Activated T-cell treated with anti-CD3 and anti-CD28 coated beads, Interleukin-2, amount 50 U/mL, for 24 hours (primary cell): ENCODE measurements around the gene NR1H2.
A peak's percentile ranks its signal among the peaks of the same experiment; 100 is the strongest.

Source experiments
- DNase-seq: peaks from one replicate; pipeline ENCODE4 v3.0.0-alpha.2; 2020
- H3K27ac Mint-ChIP-seq: 2 replicates; pipeline ENCODE4 v1.8.0; 2020; ENCODE audit warnings: mild to moderate bottlenecking, mixed read lengths
- H3K27me3 Mint-ChIP-seq: 2 replicates; pipeline ENCODE4 v1.8.0; 2020; ENCODE audit warnings: mixed read lengths
- H3K36me3 Mint-ChIP-seq: 2 replicates; pipeline ENCODE4 v1.8.0; 2020; ENCODE audit warnings: low read depth, mixed read lengths
- H3K4me1 Mint-ChIP-seq: 2 replicates; pipeline ENCODE4 v1.8.0; 2020; ENCODE audit warnings: low read depth, mixed read lengths
- H3K4me3 Mint-ChIP-seq: 2 replicates; pipeline ENCODE4 v1.8.0; 2020; ENCODE audit warnings: mild to moderate bottlenecking, moderate library complexity, mixed read lengths
- H3K9me3 Mint-ChIP-seq: 2 replicates; pipeline ENCODE4 v1.8.0; 2020; ENCODE audit warnings: mixed read lengths

Gene NR1H2

DNA sequence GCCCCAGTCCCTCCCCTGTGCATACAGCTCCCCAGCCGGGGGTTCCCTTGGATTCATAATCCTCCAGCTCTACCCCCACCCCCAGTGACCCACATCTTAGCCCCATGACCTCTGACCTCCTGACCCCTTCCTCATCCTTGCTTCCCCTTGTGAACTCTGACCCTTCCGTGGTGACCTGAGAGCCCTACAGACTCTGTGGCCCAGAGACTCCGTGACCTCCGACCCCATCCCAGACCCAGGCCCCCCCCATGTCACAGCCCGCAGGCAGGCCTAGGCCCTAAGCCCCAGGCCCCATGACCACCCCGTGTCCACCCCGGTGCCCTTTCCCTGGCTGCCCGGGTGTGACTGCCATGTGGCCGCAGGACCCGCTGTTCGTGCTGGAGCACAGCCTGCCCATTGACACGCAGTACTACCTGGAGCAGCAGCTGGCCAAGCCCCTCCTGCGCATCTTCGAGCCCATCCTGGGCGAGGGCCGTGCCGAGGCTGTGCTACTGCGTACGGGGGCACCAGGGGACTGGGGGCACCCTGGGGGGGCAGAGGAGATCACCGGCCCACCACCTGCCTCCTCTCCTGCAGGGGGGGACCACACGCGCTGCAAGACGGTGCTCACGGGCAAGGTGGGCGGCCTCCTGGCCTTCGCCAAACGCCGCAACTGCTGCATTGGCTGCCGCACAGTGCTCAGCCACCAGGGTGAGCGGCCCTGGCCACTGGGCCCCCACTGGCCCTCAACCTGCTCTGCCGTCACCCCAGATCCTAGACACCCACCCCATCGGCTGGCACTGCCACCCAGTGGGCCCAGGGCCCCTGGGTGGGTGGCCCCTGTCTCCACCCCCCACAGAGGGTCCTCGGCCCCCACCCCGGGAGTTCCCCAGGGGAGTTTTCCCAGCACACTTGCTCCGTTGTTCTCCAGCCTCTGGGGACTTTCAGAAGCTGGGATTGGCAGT, 40.0 kb downstream of the NR1H2 start:
- Mint-ChIP-seq H3K36me3 (peaks cover 51% of the 10 kb centered on the region), H3K9me3 (no peaks in the 10 kb centered on the region), H3K27me3 (peaks cover 26% of the 10 kb centered on the region), H3K4me3 (no peak overlapping the region), H3K27ac (no peak overlapping the region), H3K4me1 (peaks cover 18% of the 10 kb centered on the region)
- DNase-seq: no peak

DNA sequence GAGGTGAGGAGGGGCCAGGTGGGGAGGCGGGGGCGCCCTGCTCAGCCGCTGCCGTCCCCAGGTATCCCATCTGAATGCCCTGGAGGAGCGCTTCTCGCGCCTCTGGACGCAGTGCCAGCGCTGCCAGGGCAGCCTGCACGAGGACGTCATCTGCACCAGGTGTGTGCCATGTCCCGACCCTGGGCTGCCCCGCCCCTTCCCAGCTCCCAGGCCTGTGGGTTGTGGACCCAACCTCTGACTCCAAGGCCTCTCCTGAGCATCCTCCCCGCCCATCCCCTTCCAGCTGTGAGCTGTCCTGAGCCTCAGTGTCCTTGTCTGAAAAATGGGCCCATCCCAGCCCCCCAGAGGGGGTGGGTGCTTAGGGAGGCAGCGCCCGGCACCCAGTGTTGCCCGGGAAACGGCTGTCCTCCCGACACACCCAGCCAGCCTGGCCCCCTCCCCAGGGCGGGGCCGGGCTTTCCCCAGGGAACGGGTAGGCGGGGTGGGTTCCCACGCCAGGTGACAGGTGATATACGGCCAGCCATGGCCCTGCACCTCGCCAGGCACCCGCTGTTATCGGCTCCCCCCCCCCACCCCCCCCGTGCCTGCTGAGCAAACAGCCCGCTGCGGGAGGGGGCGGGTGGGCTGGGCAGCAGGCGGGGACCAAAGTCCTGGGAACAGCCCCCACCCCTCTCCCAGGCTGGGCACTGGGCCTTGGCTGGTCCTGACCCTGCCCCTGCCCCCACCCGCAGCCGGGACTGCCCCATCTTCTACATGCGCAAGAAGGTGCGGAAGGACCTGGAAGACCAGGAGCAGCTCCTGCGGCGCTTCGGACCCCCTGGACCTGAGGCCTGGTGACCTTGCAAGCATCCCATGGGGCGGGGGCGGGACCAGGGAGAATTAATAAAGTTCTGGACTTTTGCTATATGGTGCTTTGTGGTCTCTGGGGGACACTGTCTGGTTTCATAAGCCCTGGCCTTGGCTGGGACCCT, 41.1 kb downstream of the NR1H2 start:
- Mint-ChIP-seq H3K36me3 (peaks cover 42% of the 10 kb centered on the region), H3K9me3 (no peaks in the 10 kb centered on the region), H3K27ac (no peak overlapping the region), H3K27me3 (peaks cover 36% of the 10 kb centered on the region), H3K4me1 (peaks cover 18% of the 10 kb centered on the region), H3K4me3 (no peak overlapping the region)
- DNase-seq: no peak

DNA sequence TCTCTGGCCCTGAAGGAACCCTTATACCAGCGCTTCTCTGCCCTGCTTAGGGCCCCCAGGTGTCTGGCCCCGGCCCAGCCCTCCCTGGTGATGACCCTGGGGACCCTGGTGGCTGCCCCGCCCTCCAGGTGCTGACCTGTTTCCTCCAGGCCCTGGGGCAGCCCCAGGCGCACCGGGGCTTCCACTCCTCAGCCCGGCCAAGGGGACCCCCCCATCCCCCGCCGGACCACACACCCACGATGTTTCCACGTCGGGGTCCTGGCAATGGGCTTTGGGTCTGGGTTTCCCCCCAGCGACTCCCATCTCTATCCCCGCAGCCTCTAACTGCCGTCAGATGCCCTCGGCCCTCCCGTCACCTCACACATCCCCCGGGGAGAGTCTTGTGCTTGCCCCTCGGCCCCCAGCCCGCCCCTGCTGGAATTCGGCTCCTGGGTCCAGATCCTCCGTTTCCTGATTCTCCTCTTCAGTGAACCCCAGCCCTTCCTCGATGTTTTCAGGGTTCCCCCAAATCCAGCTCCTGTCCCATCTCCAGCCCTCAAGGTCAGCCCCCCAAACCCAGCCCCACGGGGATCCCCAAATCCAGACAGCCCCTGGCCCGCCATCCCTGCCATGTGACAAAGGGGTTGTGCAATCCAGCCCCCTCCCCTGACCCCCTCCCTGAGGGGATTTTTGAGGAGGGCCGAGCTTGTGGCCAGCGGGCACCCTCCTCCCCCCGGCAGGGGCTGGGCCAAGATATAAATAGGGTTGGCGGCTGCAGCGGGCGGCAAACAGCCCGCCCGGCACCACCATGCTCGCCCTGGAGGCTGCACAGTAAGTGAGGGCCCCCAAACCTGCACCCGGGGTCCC, 42.1 kb downstream of the NR1H2 start, which contains the start of gene SPIB:
TSS of gene SPIB (plus strand) at position 763 of the 846 bp plus-strand sequence. CDS start at position 788, 25 bp downstream.
- Mint-ChIP-seq H3K9me3 (no peaks in the 10 kb centered on the region), H3K27ac (peak within 1 kb of the TSS; percentile 15), H3K4me1 (peaks cover 18% of the 10 kb centered on the region), H3K27me3 (peaks cover 39% of the 10 kb centered on the region), H3K4me3 (no peak within 1 kb of the TSS), H3K36me3 (peaks cover 33% of the 10 kb centered on the region)
- DNase-seq: no peak

DNA sequence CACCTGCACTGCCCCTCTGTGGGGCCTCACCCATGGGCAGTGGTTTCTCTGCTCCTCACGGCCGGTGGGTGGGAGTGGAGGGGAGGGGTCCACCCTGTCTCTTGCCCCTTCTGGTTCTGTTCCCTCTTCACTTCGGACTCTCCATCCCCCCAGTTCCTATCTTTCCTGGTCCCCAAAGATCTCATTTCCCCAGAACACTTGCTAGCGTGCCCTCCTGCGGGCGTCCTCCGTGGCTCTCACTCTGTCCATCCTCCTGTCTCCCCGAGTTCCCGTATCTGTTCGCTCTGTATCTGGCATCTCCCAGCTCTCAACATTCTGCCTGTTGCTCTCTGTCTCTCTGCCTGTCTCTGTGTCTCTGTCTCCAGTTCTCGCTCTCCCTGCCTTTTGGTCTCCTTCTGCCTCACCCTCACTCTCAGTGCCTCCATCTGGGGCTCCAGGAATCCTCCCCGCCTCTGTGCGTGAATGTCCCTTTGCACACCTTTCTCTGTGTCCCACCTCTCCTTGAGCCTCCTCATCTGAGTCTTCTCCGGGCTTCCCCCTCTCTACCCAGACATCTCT, 42.8 kb downstream of the NR1H2 start:
- peak overlapping the region; percentile 15 for H3K27ac Mint-ChIP-seq

DNA sequence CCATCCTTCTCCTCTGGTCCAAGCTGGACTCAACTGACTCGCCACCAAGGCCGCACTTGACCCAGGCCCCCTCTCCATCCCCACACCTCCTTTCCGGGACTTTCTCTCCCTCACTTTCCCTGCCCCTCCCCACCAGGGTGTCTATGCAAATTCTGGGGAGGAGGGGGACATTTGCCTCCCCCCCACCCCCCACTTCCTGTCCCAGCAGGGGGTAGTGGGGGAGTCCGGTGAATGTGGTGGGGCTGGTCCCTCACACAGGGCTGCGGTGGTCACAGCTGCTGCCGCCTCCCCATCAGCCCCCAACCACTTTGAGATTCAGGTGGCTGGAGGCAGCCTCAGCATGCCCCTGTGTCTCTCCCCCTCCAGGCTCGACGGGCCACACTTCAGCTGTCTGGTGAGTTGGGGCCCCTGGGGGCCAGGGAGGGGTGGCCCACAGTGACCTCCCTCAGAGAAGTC, 43.4 kb downstream of the NR1H2 start:
- Mint-ChIP-seq H3K36me3 (peaks cover 21% of the 10 kb centered on the region), H3K9me3 (no peaks in the 10 kb centered on the region), H3K27me3 (peaks cover 44% of the 10 kb centered on the region), H3K4me1 (peaks cover 13% of the 10 kb centered on the region), H3K4me3 (no peak overlapping the region), H3K27ac (no peak overlapping the region)
- DNase-seq: no peak

More for the DNA sequence above, 42.8 kb downstream of the NR1H2 start:
- H3K4me3 Mint-ChIP-seq: no peak overlapping the region
- H3K4me1 Mint-ChIP-seq: peaks cover 18% of the 10 kb centered on the region
- no peak for DNase-seq
- H3K36me3 Mint-ChIP-seq: peaks cover 26% of the 10 kb centered on the region
- H3K27me3 Mint-ChIP-seq: peaks cover 43% of the 10 kb centered on the region
- no peaks in the 10 kb centered on the region for H3K9me3 Mint-ChIP-seq

DNA sequence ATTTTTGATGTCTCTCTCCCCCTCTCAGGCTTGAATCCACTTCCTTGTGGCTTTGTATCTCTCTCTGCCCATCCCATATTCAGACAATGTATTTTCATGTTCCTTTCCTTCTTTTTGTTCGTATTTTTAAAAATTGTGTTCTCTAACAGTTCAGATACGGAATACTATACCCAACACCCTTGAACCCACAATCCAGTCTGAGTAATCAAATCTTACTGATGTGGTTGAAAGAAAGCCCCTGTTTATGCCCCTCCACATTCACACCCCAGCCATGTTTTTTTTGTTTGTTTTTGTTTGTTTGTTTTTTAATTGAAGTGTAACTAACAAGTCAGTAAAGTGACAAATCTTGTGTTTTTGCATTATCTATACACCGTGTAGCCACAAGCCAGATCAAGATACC, 43.9 kb downstream of the NR1H2 start:
- Mint-ChIP-seq H3K9me3 (no peaks in the 10 kb centered on the region), H3K36me3 (peaks cover 16% of the 10 kb centered on the region), H3K27me3 (peaks cover 44% of the 10 kb centered on the region), H3K27ac (no peak overlapping the region), H3K4me3 (no peak overlapping the region), H3K4me1 (peaks cover 12% of the 10 kb centered on the region)
- no peak for DNase-seq

DNA sequence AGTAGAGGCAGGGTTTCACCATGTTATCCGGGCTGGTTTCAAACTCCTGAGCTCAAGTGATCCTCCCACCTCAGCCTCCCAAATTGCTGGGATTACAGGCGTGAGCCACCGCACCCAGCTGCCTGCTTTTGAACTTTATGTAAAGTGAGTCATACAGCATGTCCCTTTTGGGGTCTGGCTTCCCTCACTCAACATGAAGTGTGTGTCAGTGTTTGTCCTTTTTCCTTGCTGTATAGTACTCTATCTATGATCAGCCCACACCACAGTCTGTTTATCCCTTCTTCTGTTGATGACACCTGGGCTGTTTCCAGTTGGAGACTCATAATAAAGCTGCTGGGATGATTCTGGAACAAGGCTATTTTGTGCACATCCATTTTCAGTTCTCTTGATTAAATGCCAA, 44.6 kb downstream of the NR1H2 start:
- no peak overlapping the region for H3K27ac Mint-ChIP-seq
- H3K4me1 Mint-ChIP-seq: peaks cover 12% of the 10 kb centered on the region
- H3K9me3 Mint-ChIP-seq: no peaks in the 10 kb centered on the region
- peaks cover 12% of the 10 kb centered on the region for H3K36me3 Mint-ChIP-seq
- DNase-seq: no peak
- H3K27me3 Mint-ChIP-seq: peaks cover 44% of the 10 kb centered on the region
- no peak overlapping the region for H3K4me3 Mint-ChIP-seq

DNA sequence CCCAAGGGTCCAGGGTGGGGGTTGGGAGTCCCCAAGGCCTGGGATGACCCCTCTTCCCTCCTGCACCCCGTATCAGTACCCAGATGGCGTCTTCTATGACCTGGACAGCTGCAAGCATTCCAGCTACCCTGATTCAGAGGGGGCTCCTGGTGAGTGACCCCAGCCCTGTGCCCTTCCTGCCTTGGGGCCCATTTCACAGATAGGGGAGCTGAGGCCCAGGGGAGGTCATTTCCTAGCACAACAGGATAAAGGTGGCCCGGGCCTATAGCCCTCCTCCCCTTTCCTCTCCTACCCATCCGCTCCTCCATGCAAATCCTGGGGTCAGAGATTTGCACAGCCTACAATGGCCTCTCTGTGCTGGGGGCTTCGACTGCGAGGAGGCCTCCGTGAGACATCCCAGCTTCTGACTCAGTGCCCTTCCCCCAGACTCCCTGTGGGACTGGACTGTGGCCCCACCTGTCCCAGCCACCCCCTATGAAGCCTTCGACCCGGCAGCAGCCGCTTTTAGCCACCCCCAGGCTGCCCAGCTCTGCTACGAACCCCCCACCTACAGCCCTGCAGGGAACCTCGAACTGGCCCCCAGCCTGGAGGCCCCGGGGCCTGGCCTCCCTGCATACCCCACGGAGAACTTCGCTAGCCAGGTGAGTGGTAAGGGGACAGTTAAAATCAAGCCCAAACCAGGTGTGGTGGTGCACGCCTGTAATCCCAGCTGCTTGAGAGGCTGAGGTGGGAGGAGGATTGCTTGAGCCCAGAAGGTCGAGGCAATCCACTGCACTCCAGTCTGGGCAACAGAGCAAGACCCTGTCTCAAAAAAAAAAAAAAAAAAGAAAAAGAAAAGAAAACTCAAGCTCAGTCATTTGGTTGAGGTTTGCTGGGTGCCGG, 46.4 kb downstream of the NR1H2 start:
- no peak overlapping the region for H3K4me3 Mint-ChIP-seq
- DNase-seq: no peak
- H3K9me3 Mint-ChIP-seq: no peaks in the 10 kb centered on the region
- peaks cover 44% of the 10 kb centered on the region for H3K27me3 Mint-ChIP-seq
- H3K27ac Mint-ChIP-seq: no peak overlapping the region
- peaks cover 8% of the 10 kb centered on the region for H3K36me3 Mint-ChIP-seq
- peaks cover 14% of the 10 kb centered on the region for H3K4me1 Mint-ChIP-seq

DNA sequence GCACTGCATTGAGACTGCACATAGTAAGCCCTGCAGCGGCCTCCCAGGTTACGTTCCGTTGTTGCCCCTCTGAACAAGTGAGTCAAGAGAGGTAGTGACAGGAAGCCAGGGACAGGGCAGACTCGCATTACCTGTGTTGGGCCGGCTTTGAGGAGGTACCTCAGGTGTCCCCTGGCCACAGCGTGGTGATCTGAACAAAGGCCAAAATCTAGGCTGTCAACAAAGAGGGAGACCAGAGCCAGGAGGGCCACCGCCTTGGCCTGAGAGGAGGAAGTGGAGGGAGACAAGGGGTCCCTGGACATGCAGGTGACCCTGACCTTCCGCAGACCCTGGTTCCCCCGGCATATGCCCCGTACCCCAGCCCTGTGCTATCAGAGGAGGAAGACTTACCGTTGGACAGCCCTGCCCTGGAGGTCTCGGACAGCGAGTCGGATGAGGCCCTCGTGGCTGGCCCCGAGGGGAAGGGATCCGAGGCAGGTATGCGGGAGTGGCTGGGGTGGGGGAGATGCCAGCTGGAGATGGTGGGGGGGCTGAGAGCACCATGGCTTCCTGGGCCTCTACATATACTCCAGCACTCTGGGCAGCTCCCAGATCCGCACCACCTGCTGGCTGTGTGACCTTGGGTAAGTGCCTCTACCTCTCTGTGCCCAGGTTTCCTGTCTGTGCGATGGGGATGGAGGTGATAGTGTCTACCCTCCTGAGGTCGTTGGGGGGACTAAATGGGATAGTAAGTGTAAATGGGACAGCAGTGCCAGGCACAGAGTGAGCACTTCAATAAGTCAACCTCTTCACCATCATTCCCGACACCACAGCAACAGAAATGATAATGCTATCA, 47.2 kb downstream of the NR1H2 start:
- no peak overlapping the region for H3K4me3 Mint-ChIP-seq
- no peak overlapping the region for H3K27ac Mint-ChIP-seq
- peaks cover 4% of the 10 kb centered on the region for H3K36me3 Mint-ChIP-seq
- peaks cover 41% of the 10 kb centered on the region for H3K27me3 Mint-ChIP-seq
- no peaks in the 10 kb centered on the region for H3K9me3 Mint-ChIP-seq
- H3K4me1 Mint-ChIP-seq: peaks cover 14% of the 10 kb centered on the region
- no peak for DNase-seq

DNA sequence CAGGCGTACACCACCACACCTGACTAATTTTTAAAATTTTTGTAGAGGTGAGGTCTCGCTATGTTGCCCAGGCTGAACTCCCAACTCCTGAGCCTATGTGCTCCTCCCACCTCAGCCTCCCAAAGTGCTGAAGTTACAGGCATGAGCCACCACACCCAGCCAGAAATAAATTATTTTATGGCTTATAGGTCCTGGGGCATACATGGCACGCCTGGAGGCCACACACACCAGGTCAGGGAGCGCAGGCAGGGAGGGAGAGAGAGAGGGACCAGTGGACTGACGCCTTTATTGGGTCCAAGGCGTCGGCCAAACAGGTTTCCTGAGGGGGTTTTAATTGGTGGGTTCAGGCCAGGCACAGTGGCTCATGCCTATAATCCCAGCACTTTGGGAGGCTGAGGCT, 49.3 kb downstream of the NR1H2 start:
- DNase-seq: no peak
- no peak overlapping the region for H3K4me3 Mint-ChIP-seq
- H3K27ac Mint-ChIP-seq: no peak overlapping the region
- no peaks in the 10 kb centered on the region for H3K9me3 Mint-ChIP-seq
- peaks cover 40% of the 10 kb centered on the region for H3K27me3 Mint-ChIP-seq
- H3K4me1 Mint-ChIP-seq: peaks cover 2% of the 10 kb centered on the region
- peaks cover 3% of the 10 kb centered on the region for H3K36me3 Mint-ChIP-seq

DNA sequence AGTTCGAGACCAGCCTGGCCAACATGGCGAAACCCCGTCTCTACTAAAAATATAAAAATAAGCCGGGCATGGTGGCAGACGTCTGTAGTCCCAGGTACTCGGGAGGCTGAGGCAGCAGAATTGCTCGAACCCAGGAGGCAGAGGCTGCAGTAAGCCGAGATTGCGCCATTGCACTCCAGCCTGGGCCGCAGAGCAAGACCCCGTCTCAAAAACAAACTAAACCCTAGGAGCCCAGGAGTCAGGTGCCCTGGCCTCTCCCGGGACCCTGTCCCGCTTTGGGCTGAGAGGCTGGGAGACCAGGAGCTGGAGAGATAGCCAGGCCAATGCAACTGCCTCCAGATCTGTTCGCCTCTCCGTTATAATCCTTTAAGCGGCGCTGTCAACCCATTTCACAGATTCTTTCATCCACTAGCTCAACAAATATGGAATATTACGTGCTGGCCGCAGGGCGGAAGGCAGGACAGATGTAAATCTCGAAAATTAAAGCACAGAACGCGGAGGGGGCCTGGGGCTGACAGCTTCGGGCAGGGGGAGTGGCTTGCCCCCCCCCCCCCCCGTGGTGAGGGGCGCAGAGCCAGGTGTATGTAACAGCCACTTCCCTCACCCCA, 51.2 kb downstream of the NR1H2 start:
- Mint-ChIP-seq H3K4me3 (no peak overlapping the region), H3K36me3 (no peaks in the 10 kb centered on the region), H3K27ac (no peak overlapping the region), H3K9me3 (no peaks in the 10 kb centered on the region), H3K4me1 (peaks cover 13% of the 10 kb centered on the region), H3K27me3 (peaks cover 36% of the 10 kb centered on the region)
- no peak for DNase-seq

DNA sequence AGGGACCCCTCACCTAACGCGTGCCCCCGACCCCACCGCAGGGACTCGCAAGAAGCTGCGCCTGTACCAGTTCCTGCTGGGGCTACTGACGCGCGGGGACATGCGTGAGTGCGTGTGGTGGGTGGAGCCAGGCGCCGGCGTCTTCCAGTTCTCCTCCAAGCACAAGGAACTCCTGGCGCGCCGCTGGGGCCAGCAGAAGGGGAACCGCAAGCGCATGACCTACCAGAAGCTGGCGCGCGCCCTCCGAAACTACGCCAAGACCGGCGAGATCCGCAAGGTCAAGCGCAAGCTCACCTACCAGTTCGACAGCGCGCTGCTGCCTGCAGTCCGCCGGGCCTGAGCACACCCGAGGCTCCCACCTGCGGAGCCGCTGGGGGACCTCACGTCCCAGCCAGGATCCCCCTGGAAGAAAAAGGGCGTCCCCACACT, 51.8 kb downstream of the NR1H2 start:
- no peak overlapping the region for H3K27ac Mint-ChIP-seq
- peaks cover 39% of the 10 kb centered on the region for H3K27me3 Mint-ChIP-seq
- DNase-seq: peak; percentile 53
- H3K36me3 Mint-ChIP-seq: no peaks in the 10 kb centered on the region
- peaks cover 13% of the 10 kb centered on the region for H3K4me1 Mint-ChIP-seq
- no peaks in the 10 kb centered on the region for H3K9me3 Mint-ChIP-seq
- H3K4me3 Mint-ChIP-seq: peak overlapping the region; percentile 48
